Measurements from ENCODE around the gene ZDHHC11B.

Gene ZDHHC11B

DNA sequence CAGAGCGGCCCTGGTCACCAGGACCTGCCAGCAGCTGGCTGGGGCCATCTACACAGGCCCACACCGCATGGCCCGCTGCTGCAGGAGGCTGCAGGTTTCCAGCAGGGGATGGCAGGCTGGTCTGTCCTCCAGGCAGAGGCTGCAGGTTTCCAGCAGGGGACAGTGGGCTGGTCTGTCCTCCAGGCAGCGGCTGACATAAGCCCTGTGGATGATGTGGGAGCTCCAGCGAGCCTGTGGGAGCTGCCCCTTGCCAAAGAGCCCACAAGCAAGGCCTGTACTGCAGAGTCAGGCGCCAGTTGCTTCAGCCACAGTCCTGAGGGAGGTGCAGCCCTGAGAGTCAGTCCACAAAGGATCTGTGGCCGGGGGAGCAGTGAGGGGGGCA, 109.9 kb downstream of the ZDHHC11B start:
- Mint-ChIP-seq H3K9me3 (ENCODE audit: low read depth) (no peaks in the 10 kb centered on the region), H3K36me3 (no peaks in the 10 kb centered on the region), H3K4me1 (ENCODE audit: low read depth) (peaks cover 8% of the 10 kb centered on the region), H3K27ac (no peak overlapping the region), H3K27me3 (peaks cover 2% of the 10 kb centered on the region), H3K4me3 (no peak overlapping the region)

DNA sequence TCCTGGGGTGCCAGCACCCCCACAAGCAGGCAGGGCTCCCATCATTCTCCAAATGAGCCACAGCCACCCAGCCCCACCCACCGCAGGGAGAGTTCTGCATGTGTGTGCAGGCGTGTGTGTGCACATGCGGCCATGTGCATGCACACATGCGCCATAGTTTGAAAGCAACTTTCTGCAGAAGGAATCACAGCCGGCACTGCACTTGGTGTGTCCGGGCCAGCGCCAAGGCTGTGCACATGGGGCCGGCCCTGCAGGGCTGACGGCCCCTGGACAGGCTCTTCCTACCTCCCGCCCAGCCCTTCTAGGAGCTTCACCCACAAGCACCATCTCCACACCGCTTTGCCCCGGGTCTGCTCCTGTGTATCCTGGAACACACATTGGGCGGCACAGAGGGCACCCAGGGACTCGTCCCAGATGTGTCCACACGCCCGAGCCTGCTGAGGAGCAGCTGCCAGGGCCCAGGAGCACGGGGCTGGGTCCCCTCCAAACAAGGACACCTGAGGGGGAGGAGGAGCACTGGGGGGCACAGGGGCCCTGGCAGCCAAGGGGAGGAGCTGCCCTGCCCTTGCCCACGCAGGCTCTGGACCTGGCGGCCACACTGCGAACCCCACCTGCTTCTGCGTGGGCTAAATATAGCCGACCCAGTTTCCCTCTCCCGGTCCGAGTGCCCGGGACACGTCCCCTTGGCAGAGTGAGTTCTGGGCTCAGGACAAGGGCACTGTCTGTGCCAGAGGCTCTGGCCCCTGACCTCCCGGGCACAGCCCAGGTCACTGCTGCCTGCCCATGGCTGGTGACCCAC, 110.5 kb downstream of the ZDHHC11B start:
- H3K36me3 Mint-ChIP-seq: no peaks in the 10 kb centered on the region
- no peaks in the 10 kb centered on the region for H3K9me3 Mint-ChIP-seq (ENCODE audit: low read depth)
- no peak overlapping the region for H3K27ac Mint-ChIP-seq
- peaks cover 2% of the 10 kb centered on the region for H3K27me3 Mint-ChIP-seq
- peaks cover 8% of the 10 kb centered on the region for H3K4me1 Mint-ChIP-seq (ENCODE audit: low read depth)
- no peak overlapping the region for H3K4me3 Mint-ChIP-seq

- H3K9me3 Mint-ChIP-seq (ENCODE audit: low read depth): no peaks in the 10 kb centered on the region
- H3K4me1 Mint-ChIP-seq (ENCODE audit: low read depth): peaks cover 8% of the 10 kb centered on the region
- H3K27me3 Mint-ChIP-seq: peaks cover 2% of the 10 kb centered on the region
- no peak overlapping the region for H3K4me3 Mint-ChIP-seq
- no peaks in the 10 kb centered on the region for H3K36me3 Mint-ChIP-seq
- no peak overlapping the region for H3K27ac Mint-ChIP-seq
Measured at GRCh38 chr5:673161-673830, 111.2 kb downstream of the ZDHHC11B start.

GRCh38 chr5:672329-673160, 112.0 kb downstream of the ZDHHC11B start:
- H3K27ac Mint-ChIP-seq: no peak overlapping the region
- peaks cover under 1% of the 10 kb centered on the region for H3K36me3 Mint-ChIP-seq
- no peaks in the 10 kb centered on the region for H3K9me3 Mint-ChIP-seq (ENCODE audit: low read depth)
- H3K27me3 Mint-ChIP-seq: peaks cover 2% of the 10 kb centered on the region
- peaks cover 8% of the 10 kb centered on the region for H3K4me1 Mint-ChIP-seq (ENCODE audit: low read depth)
- peak overlapping the region; percentile 32 for H3K4me3 Mint-ChIP-seq

- peaks cover 3% of the 10 kb centered on the region for H3K36me3 Mint-ChIP-seq
- no peak overlapping the region for H3K27ac Mint-ChIP-seq
- peaks cover 8% of the 10 kb centered on the region for H3K4me1 Mint-ChIP-seq (ENCODE audit: low read depth)
- no peak overlapping the region for H3K4me3 Mint-ChIP-seq
- peaks cover 2% of the 10 kb centered on the region for H3K27me3 Mint-ChIP-seq
- H3K9me3 Mint-ChIP-seq (ENCODE audit: low read depth): no peaks in the 10 kb centered on the region
Measured at GRCh38 chr5:671459-672328, 112.8 kb downstream of the ZDHHC11B start.

DNA sequence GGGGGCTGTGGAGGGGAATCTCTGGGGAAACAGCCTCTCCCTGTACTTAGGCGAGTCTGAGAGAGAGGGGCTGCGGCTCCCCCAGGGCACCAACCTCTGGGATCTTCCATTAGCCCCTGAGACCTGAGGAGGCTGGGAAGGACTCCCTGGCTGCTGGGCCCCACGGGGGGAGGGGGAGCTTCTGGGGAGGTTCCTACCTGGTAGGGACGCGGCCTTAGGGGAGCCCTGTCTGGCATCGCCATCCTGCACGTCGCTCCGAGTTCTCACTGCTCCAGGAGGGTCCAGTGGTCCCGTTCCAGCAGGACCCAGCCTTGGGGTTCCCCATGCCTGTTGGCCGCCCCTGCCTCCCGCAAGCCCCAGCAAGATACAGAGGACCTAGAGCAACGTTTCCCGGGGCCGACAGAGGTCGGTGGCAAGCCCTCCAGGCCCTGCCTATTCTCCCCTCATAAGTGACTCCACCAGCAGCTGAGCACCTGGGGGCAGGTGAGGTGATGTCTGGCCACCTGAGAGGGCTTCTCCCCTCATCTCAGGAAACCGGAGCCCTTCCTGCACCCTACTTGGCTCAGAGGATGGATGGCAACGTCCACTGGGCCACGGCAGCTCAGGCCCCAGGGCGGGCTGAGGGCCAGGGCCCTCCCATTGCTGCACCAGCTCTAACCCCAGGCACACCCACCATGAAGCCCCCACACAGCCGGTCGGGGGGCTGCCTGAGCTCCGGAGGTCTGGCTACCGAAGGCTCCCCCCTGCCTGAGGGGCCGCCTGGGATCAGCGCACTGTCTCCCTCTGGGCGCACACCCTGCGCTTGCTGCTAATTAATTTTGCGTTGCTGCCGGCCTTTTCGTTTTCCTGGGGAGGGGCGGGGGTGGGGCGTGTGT, 113.9 kb downstream of the ZDHHC11B start:
- Mint-ChIP-seq H3K4me1 (ENCODE audit: low read depth) (peaks cover 8% of the 10 kb centered on the region), H3K9me3 (ENCODE audit: low read depth) (no peaks in the 10 kb centered on the region), H3K4me3 (no peak overlapping the region), H3K36me3 (peaks cover 3% of the 10 kb centered on the region), H3K27ac (no peak overlapping the region), H3K27me3 (no peaks in the 10 kb centered on the region)

- no peak overlapping the region for H3K4me3 Mint-ChIP-seq
- H3K27ac Mint-ChIP-seq: no peak overlapping the region
- H3K4me1 Mint-ChIP-seq (ENCODE audit: low read depth): peaks cover 8% of the 10 kb centered on the region
- peaks cover 3% of the 10 kb centered on the region for H3K36me3 Mint-ChIP-seq
- H3K9me3 Mint-ChIP-seq (ENCODE audit: low read depth): no peaks in the 10 kb centered on the region
- no peaks in the 10 kb centered on the region for H3K27me3 Mint-ChIP-seq
Measured at GRCh38 chr5:669842-670395, 114.6 kb downstream of the ZDHHC11B start.

- Mint-ChIP-seq H3K4me1 (ENCODE audit: low read depth) (peaks cover 8% of the 10 kb centered on the region), H3K27ac (no peak overlapping the region), H3K27me3 (no peaks in the 10 kb centered on the region), H3K9me3 (ENCODE audit: low read depth) (no peaks in the 10 kb centered on the region), H3K36me3 (peaks cover 3% of the 10 kb centered on the region), H3K4me3 (no peak overlapping the region)
Measured at GRCh38 chr5:669111-669841, 115.3 kb downstream of the ZDHHC11B start.

DNA sequence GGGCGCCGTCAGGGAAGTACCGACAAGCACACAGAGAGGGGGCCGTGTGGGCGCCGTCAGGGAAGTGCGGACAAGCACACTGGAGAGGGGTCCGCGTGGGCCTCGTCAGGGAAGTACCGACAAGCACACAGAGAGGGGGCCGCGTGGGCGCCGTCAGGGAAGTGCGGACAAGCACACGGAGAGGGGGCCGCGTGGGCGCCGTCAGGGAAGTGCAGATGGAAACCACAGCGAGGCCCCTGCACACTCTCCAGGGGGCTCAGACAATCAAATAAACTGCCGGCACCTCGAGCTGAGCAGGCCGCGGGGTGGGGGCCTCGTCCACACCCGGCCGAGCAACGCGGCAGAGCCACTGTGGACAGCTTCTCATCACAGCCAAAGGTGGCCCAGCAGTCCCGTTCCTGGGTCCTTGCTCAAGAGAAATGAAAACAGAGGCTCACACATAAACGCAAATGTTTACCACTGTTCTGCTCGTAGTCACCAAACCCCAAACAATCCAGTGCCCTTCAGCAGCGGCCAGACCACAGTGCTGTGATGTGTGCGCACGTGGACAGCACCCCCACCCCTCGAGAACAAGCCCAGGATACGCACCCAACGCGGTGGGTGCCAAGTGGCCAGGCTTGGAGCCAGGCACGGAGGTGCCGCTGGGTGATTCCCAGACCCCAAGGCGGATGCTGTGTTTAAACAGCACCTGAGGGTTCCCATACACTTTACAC, 116.1 kb downstream of the ZDHHC11B start:
- H3K27ac Mint-ChIP-seq: no peak overlapping the region
- H3K4me1 Mint-ChIP-seq (ENCODE audit: low read depth): peaks cover 8% of the 10 kb centered on the region
- H3K4me3 Mint-ChIP-seq: no peak overlapping the region
- H3K27me3 Mint-ChIP-seq: no peaks in the 10 kb centered on the region
- H3K36me3 Mint-ChIP-seq: peaks cover 3% of the 10 kb centered on the region
- no peaks in the 10 kb centered on the region for H3K9me3 Mint-ChIP-seq (ENCODE audit: low read depth)

DNA sequence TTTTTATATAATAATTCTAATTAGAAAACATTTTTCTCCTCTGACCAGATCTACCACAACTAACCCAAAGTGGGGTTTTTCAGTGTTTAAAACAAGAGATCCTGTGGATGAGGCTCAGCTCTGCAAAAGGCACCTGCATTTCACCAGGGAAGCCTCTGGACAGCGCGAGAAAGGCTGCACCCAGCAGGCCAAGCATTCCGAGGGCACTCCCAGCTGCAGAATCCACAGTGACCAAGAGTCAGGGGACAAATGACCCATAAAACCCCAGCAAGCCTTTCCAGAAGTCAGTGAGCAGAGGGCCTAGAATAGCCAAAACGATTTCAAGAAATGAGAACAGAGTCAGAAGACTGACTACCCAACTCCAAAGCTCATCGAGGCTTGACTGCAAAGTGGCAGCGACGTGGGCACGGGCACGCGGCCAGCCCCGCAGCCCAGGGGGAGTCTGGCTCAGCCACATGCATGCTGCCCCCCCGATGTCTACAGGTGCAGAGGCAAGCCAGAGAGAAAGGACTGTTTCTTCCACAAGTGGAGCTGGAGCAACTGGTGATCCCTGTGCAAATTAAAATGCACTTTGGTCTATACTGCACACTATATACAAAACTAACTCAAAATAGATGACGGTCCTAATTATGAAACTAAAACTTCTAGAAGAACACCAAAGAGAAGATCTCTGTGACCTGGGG, 117.6 kb downstream of the ZDHHC11B start:
- Mint-ChIP-seq H3K4me3 (no peak overlapping the region), H3K27ac (no peak overlapping the region), H3K4me1 (ENCODE audit: low read depth) (no peaks in the 10 kb centered on the region)

GRCh38 chr5:665956-666711, 118.4 kb downstream of the ZDHHC11B start:
- H3K27ac Mint-ChIP-seq: no peak overlapping the region
- no peak overlapping the region for H3K4me3 Mint-ChIP-seq

More for the DNA sequence above, 117.6 kb downstream of the ZDHHC11B start:
- Mint-ChIP-seq H3K9me3 (ENCODE audit: low read depth) (no peaks in the 10 kb centered on the region), H3K36me3 (peaks cover 3% of the 10 kb centered on the region), H3K27me3 (no peaks in the 10 kb centered on the region)

More at GRCh38 chr5:665956-666711, 118.4 kb downstream of the ZDHHC11B start:
- H3K9me3 Mint-ChIP-seq (ENCODE audit: low read depth): no peaks in the 10 kb centered on the region
- no peaks in the 10 kb centered on the region for H3K27me3 Mint-ChIP-seq
- H3K36me3 Mint-ChIP-seq: peaks cover 5% of the 10 kb centered on the region
- H3K4me1 Mint-ChIP-seq (ENCODE audit: low read depth): no peaks in the 10 kb centered on the region
